Neural cell (in vitro differentiated cells): ENCODE measurements around the gene CNTN4.

ENCODE experiments used
- CTCF ChIP-seq: fragments of 450-650 bp; IDR thresholded peaks from 2 replicates; pipeline ENCODE4 v1.5.1; 2014; ENCODE audit warnings: antibody characterized with exemption, mild to moderate bottlenecking, moderate library complexity; ENCODE audit not compliant: poor library complexity, severe bottlenecking
- EP300 ChIP-seq: fragments of 450-650 bp; conservative IDR thresholded peaks from 2 replicates; pipeline ENCODE4 v1.6.1; 2014; ENCODE audit warnings: antibody characterized with exemption, mild to moderate bottlenecking, moderate library complexity; ENCODE audit not compliant: poor library complexity, severe bottlenecking
- TAF1 ChIP-seq: IDR thresholded peaks from 2 replicates; pipeline ENCODE4 v1.6.1; 2012; ENCODE audit warnings: low read depth

GRCh38 chr3:2133146-2133545, 34.5 kb downstream of the CNTN4 start:
- TF ChIP-seq CTCF (no peak), EP300 (no peak), TAF1 (no peak)
